ENCODE results near the gene SEC16A. TPM values are rescaled to one million over a fixed set of nuclear protein-coding genes. Genes with fewer than 3 reads are reported as not detected.
A peak's percentile ranks its signal among the peaks of the same experiment; 100 is the strongest.

SEC16A gene
- total RNA-seq, 2 donors from 2014 or later = 32.6 to 41.6 TPM

DNA sequence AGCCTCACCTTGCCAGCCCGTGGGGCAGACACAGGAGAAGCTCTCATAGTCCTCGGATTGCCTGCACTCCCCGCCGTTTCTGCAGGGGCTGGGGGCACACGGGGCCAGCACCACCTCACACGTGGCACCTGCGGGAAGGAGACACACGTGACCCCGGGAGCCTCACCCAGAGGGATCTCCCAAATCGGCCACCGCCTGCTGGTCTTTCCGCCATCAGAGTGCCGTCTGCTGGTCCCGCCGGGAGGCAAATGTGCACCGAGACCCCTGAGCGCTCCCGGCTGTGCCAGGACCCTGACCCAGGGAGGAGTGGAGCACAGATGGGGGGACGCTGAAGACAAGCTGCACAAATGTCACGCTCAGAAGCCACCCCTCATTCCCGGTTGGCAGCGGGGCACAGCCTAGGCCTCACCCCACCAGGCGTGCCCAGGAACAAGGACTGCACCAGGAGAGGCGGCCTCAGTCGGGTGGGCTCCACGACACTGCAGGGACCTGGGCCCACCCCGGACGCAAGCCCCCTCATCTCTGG, 28.4 kb upstream of the SEC16A start:
- Histone ChIP-seq H3K27me3 (no peaks in the 10 kb centered on the region), H3K9me3 (no peaks in the 10 kb centered on the region), H3K4me1 (peaks cover 0 to 27% of the 10 kb centered on the region in 2 donors), H3K4me3 (no peak overlapping the region), H3K36me3 (peaks cover 76% of the 10 kb centered on the region), H3K27ac (peak overlapping the region; percentile 72 to 78)
- TF ChIP-seq, protein P1, sequence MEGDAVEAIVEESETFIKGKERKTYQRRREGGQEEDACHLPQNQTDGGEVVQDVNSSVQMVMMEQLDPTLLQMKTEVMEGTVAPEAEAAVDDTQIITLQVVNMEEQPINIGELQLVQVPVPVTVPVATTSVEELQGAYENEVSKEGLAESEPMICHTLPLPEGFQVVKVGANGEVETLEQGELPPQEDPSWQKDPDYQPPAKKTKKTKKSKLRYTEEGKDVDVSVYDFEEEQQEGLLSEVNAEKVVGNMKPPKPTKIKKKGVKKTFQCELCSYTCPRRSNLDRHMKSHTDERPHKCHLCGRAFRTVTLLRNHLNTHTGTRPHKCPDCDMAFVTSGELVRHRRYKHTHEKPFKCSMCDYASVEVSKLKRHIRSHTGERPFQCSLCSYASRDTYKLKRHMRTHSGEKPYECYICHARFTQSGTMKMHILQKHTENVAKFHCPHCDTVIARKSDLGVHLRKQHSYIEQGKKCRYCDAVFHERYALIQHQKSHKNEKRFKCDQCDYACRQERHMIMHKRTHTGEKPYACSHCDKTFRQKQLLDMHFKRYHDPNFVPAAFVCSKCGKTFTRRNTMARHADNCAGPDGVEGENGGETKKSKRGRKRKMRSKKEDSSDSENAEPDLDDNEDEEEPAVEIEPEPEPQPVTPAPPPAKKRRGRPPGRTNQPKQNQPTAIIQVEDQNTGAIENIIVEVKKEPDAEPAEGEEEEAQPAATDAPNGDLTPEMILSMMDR (IDR thresholded peaks at IDR 0.05) = no peak
- no peak for DNase-seq (ENCODE audit: low spot score)

DNA sequence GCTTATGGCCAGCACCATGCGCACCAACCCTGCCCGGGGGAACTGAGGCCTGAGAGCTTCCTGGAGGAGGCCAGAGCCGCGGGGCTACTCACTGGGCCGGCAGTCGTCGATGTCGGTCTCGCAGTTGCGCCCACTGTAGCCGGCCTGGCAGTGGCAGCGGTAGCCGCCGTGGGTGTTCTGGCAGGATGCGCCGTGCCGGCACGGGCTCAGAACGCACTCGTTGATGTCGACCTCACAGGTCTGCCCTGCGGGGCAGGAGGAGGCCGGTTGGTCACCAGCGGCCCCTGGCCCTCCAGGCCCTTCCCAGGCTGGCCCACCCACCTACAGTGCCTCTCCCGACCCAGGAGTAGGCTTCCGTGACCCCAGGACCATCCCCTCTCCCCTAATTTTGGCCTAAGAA, 27.7 kb upstream of the SEC16A start:
- Histone ChIP-seq H3K36me3 (peaks cover 76% of the 10 kb centered on the region), H3K9me3 (no peaks in the 10 kb centered on the region), H3K4me1 (peaks cover 0 to 27% of the 10 kb centered on the region in 2 donors), H3K27ac (peak overlapping the region; percentile 72 to 78), H3K27me3 (no peaks in the 10 kb centered on the region), H3K4me3 (no peak overlapping the region)
- TF ChIP-seq, protein P1 (IDR thresholded peaks at IDR 0.05) = no peak
- DNase-seq (ENCODE audit: low spot score) = no peak

DNA sequence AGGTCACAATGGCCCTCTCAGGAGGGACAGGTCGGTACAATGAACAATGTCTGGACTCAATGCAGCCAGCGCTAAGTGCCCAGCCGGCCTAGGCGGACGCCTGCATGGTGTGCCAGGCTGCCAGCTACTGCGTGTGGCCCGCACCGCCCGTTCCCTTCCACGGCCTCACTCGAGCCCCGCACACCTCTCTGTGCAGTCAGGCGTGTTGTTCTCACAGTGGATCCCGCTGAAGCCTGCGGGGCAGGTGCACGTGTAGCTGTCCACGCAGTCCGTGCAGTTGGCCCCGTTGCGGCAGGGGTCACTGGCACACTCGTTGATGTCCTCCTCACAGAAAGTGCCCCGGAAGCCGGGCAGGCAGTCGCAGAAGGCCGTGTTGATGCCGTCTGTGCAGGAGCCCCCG, 26.7 kb upstream of the SEC16A start:
- Histone ChIP-seq H3K27me3 (no peaks in the 10 kb centered on the region), H3K4me1 (peaks cover 0 to 27% of the 10 kb centered on the region in 2 donors), H3K27ac (no peak overlapping the region), H3K36me3 (peaks cover 76% of the 10 kb centered on the region), H3K4me3 (no peak overlapping the region), H3K9me3 (no peaks in the 10 kb centered on the region)
- no peak for DNase-seq (ENCODE audit: low spot score)
- TF ChIP-seq, protein P1 (IDR thresholded peaks at IDR 0.05) = no peak

DNA sequence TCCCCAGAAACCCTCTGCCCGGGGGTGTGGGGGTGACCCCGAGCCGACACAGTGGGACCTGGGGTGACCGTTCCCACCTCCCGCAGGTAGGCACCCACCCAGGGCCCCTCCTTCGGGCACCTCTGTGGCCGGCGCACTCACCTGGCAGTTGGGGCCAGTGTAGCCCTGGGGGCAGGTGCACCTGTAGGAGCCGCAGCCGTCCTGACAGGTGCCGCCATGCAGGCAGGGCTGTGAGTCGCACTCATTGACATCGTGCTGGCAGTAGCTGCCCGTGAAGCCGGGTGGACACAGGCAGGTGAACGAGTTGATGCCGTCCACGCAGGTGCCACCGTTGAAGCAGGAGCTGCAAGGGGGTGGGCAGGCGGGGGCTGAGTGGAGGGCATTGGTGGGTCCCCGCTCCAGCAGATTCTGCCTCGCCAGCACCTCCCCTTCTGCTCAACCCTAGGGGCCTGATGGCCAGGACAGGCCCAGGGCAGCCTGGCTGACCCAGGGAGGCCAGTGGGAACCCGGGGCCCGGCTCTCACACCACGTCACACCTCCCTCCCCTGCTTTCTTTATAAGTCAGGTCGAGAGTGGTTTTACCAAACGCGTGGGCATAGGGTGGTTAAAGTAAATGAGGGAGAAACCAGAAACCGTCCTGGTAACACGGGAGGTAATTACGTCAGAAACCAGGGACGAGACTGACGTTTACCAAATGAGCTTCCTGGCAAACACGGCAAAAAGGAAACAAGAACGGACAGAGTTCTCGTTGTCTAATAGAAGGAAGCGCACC, 26.1 kb upstream of the SEC16A start:
- Histone ChIP-seq H3K4me1 (peaks cover 0 to 27% of the 10 kb centered on the region in 2 donors), H3K9me3 (no peaks in the 10 kb centered on the region), H3K36me3 (peaks cover 76% of the 10 kb centered on the region), H3K27me3 (no peaks in the 10 kb centered on the region), H3K4me3 (no peak overlapping the region), H3K27ac (peak overlapping the region in 1 of 2 donors; percentile 18)
- TF ChIP-seq, protein P1 (IDR thresholded peaks at IDR 0.05) = no peak
- DNase-seq (ENCODE audit: low spot score) = no peak

DNA sequence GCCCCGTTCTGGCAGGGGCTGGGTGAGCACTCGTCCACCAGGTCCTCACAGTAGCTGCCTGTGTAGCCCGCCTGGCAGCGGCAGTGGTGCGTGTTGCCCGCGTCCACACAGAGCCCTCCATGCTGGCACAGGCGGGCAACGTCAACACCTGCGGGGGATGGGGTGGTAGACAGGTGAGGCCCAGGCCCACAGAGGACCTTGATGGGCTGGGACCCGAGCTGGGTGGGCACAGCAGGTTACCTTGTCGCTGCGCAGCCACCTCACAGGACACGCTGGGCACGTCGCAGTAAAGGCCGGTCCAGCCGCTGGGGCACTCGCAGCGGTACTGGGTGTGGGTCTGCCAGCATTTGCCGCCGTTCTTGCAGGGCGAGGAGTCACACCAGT, 25.1 kb upstream of the SEC16A start:
- no peaks in the 10 kb centered on the region for H3K27me3 ChIP-seq
- no peak overlapping the region for H3K27ac ChIP-seq
- H3K9me3 ChIP-seq = no peaks in the 10 kb centered on the region
- no peak for DNase-seq (ENCODE audit: low spot score)
- H3K4me1 ChIP-seq = peaks cover 0 to 25% of the 10 kb centered on the region in 2 donors
- H3K4me3 ChIP-seq = no peak overlapping the region
- TF ChIP-seq, protein P1 (IDR thresholded peaks at IDR 0.05) = no peak
- peaks cover 79% of the 10 kb centered on the region for H3K36me3 ChIP-seq
